GM21529 (cell line): ENCODE results near the gene GSTM4.
"Not testable (repeated sequence)": the region's sequence is repeated elsewhere in the genome, so short reads cannot be mapped to it uniquely, and the experiment has no call there.

Experiments used
- ATAC-seq: cut with Tn5 transposase; IDR thresholded peaks from one replicate; pipeline ENCODE4 v1.9.1; 2021; ENCODE audit not compliant: unreplicated experiment

The GSTM4 gene

GRCh38 chr1:109637446-109637845 lies 18.5 kb upstream of the GSTM4 start:
- no peak for ATAC-seq

GRCh38 chr1:109639063-109639840 lies 16.6 kb upstream of the GSTM4 start:
- ATAC-seq = no peak

- no peak for ATAC-seq
Observed at GRCh38 chr1:109639841-109640184, 16.1 kb upstream of the GSTM4 start.

- ATAC-seq = peak; percentile 58
Observed at GRCh38 chr1:109640285-109640865, 15.5 kb upstream of the GSTM4 start.

- ATAC-seq = no peak
Observed at GRCh38 chr1:109641078-109641740, 14.7 kb upstream of the GSTM4 start.

GRCh38 chr1:109641861-109642260 lies 14.0 kb upstream of the GSTM4 start:
- ATAC-seq = no peak

- no peak for ATAC-seq
Observed at GRCh38 chr1:109642626-109643025, 13.3 kb upstream of the GSTM4 start.

- ATAC-seq = peak; percentile 81
Observed at GRCh38 chr1:109643385-109644230, 12.3 kb upstream of the GSTM4 start.

GRCh38 chr1:109644670-109645069 lies 11.2 kb upstream of the GSTM4 start:
- ATAC-seq = no peak

- ATAC-seq = no peak
Observed at GRCh38 chr1:109649491-109649914, 6.4 kb upstream of the GSTM4 start.

- no peak for ATAC-seq
Observed at GRCh38 chr1:109650609-109651008, 5.3 kb upstream of the GSTM4 start.

- ATAC-seq = no peak
Observed at GRCh38 chr1:109652402-109652801, 3.5 kb upstream of the GSTM4 start.

- ATAC-seq = no peak
Observed at GRCh38 chr1:109653306-109653705, 2.6 kb upstream of the GSTM4 start.

GRCh38 chr1:109654519-109654918 lies 1.4 kb upstream of the GSTM4 start:
- no peak for ATAC-seq

GRCh38 chr1:109657395-109657794 lies 1.5 kb downstream of the GSTM4 start:
- ATAC-seq = no peak

- no peak for ATAC-seq
Observed at GRCh38 chr1:109657970-109658369, 2.1 kb downstream of the GSTM4 start.

GRCh38 chr1:109658533-109659042 lies 2.7 kb downstream of the GSTM4 start:
- no peak for ATAC-seq

GRCh38 chr1:109659145-109659544 lies 3.2 kb downstream of the GSTM4 start:
- no peak for ATAC-seq

GRCh38 chr1:109659997-109660690 lies 4.2 kb downstream of the GSTM4 start:
- no peak for ATAC-seq

- not testable (repeated sequence) for ATAC-seq
Observed at GRCh38 chr1:109660691-109661026, 4.8 kb downstream of the GSTM4 start.

GRCh38 chr1:109661391-109661790 lies 5.5 kb downstream of the GSTM4 start:
- no peak for ATAC-seq
